Left cardiac atrium (tissue), 4 donors: Measurements from ENCODE around the gene CCDC82. TPM values are rescaled to one million over a fixed set of nuclear protein-coding genes. Genes with fewer than 3 reads are reported as not detected.
"Not testable (repeated sequence)": the region's sequence is repeated elsewhere in the genome, so short reads cannot be mapped to it uniquely, and the experiment has no call there.

Experiments
- ATAC-seq, 2 donors: fragments of 200-7000 bp; cut with Tn5 transposase; one replicate each; pipeline ENCODE4 v1.9.1; 2020; ENCODE audit warnings: mild to moderate bottlenecking in 2 of 2, moderate library complexity in 2 of 2
- DNase-seq: peaks from one replicate; pipeline ENCODE4 v3.0.0-alpha.2; 2020
- intact Hi-C, 2 donors: fragments of 100-400 bp; cut with DNase I; formaldehyde crosslinking; loops; one replicate each; pipeline versions ENCODE4 v1.14.1 to v1.15.1; 2022 to 2023
- long read RNA-seq: library from polyadenylated mRNA; unstranded; transcript quantifications from one replicate; pipeline ENCODE4 v2.0.0, GENCODE V29; 2021
- total RNA-seq, 2 donors: library from RNA; stranded (reverse); fragmentation: NEBNext Ultra II Directional; extraction: Animal tissue kit (Norgen Biotek cat#: 25700); gene quantifications; one replicate each; pipeline ENCODE4 v1.2.1, GENCODE V29; 2021
- donor health status: DM: no; HTN: yes; CAD: no.
- donor health status: DM: no; HTN: yes; CAD: no; lungs with severe emphysema.
- donor health status: DM: yes; HTN: yes; CAD: no.
- donor health status: Dilated cardiomyopathy.

Gene CCDC82
- total RNA-seq = 10 to 100 TPM; 17.4 to 18.0 TPM
- long read RNA-seq, transcript CCDC82-218 (10 exons, 2,754 nt) = major isoform, 12 of 16 reads
- long read RNA-seq, partial matches to known transcripts = 0 of 16 reads
- long read RNA-seq, other reads (novel, unspliced or antisense) = 3 of 16 reads

DNA sequence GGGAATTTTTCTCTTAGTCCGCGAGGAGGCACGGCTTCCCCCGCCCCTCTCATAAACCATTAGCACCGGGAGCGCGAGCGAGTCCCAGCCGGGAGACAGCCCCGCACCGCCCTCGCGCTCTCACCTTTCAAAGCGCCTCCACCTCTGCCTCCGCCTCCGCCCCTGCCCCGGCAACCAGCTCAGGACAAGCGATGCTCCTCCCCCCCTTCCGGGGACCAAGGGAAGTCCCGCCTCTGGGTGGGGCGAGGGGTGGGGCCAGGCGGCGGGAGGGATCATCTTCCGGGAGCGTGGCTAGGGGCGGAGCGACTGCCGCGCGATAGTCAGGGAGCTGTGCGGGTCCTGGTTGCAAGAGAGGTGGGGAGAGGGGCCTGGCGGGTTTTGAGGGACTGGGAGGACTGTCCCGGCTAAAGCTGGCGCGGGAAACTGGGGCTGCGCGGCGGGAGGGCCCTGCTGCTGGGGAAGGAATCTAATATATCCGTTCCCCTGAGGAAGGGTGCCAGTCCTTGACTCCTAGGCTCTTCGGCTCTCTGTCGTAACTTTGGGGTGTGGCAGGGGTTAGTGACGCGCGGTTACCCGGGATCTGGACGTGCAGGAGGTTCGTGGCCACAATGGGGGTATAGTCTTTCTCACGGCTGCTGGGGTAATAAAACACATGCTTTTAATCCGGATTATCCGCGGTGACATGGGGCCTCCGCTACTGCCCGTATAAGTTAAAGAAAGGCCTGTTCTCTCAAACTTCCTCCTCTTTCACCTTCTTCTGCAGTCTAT, at the start of gene CCDC82, which contains the start of gene JRKL:
TSS of gene CCDC82 (minus strand) at position 193 of the 768 bp plus-strand sequence. CDS start 5,165 bp downstream, outside the sequence.
TSS of gene JRKL (plus strand) at position 294 of the 768 bp plus-strand sequence. CDS start 637 bp downstream, outside the sequence.
- peak; percentile 100 for ATAC-seq
- DNase-seq = peak; percentile 96
- intact Hi-C loops = loop anchor here in 1 of 2 donors (5.0 to 10.0 kb wide), 2 partner anchors 553 to 1325 kb away; partner anchors contain the start of gene SRSF8

DNA sequence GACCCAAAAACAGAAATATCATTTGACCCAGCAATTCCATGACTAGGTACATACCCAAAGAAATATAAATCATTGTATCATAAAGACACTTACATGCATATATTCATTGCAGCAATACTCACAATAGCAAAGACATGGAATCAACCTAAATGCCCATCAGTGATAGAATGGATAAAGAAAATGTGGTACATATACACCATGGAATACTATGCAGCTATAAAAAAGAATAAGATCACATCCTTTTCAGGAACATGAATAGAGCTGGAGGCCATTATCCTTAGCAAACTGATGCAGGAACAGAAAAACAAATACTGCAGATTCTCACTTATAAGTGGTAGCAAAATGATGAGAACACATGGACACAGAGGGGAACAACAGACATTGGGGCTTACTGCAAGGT, 42.9 kb upstream of the CCDC82 start:
- DNase-seq, ATAC-seq, intact Hi-C loops: not testable (repeated sequence)

DNA sequence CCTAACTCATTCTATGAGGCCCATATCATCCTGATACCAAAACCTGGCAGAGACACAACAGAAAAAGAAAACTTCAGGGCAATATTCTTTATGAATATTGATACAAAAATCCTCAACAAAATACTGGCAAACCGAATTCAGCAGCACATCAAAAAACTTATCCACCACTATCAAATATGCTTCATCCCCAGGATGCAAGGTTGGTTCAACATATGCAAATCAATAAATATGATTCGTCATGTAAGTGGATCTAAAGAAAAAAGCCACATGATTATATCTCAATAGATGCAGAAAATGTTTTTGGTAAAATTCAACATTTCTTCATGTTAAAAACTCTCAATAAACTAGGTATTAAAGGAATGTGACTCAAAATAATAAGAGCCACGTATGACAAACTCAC, 41.0 kb upstream of the CCDC82 start:
- intact Hi-C loops = no loop called here
- ATAC-seq (no peak), DNase-seq (no peak)

DNA sequence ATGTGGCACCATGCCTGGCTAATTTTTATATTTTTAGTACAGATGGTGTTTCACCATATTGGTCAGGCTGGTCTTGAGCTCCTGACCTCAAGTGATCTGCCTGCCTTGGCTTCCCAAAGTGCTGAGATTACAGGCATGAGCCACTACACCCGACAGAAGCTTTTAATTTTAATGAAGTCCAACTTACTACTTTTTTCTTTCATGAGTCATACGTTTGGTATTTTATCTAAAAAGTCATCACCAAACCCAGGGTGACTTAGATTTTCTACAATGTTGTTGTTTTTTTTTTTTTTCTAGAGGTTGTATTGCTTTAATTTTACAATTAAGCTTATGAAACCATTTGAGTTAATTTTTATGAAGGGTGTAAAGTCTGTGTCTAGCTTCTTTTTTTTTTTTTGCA, 35.0 kb upstream of the CCDC82 start:
- no peak for ATAC-seq
- intact Hi-C loops = no loop called here

DNA sequence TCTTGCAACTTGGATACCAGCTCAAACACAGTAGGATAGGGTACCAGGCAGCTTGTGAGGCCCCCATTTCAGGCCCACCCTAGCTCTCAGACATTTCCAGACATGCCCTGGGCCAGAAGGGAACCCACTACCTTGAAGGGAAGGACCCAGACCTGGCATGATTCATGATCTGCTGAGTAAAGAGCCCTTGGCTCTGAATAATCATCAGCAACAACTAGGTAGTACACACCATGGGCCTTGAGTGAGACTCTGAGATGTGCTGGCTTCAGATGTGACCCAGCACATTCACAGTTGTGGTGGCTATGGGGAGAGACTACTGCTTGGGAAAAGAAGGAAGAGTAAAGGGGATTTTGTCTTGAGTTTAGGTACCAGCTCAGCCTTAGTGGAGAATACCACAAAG, 23.7 kb upstream of the CCDC82 start:
- ATAC-seq (no peak), DNase-seq (no peak)
- intact Hi-C loops = no loop called here

More for the DNA sequence above, 35.0 kb upstream of the CCDC82 start:
- no peak for DNase-seq

DNA sequence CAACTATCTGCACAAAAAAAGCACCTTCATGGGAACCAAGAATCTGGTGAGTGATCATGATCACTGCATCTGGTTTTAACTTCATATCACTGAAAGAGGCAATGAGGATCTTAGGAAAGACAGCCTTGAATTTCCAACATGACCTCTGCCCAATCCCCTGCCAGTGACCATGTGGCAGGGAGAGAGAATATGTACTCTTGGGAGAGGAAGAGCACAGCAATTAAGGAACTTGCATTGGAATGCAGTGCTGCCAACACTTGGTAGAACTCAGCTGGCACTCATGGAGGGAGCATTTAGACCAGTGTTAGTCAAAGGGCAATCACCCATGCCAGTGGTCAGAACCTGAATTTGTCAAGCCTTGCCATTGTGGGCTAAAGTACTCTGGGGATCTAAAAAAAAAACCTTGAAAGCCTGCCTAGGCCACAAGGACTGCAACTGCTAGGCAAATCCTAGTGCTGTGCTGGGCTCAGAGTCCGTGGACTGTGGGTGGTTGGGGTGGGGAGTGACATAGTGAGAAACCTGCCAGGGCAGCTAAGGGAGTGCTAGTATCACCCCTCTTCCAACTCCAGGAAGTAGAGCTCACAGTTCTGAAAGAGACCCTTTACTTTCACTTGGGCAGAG, 23.2 kb upstream of the CCDC82 start:
- DNase-seq (no peak), ATAC-seq (peak in 1 of 2 donors; percentile 44)
- intact Hi-C loops = no loop called here

DNA sequence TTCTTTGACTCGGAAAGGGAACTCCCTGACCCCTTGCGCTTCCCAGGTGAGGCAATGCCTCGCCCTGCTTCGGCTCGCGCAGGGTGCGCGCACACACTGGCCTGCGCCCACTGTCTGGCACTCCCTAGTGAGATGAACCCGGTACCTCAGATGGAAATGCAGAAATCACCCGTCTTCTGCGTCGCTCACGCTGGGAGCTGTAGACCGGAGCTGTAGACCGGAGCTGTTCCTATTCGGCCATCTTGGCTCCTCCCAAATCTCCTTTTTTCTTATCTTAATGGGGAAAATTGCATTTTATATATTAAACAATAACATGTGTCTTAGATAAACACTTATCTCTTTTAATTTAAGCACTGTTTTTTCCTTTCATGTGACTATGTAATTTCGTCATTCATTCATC, 21.7 kb upstream of the CCDC82 start:
- DNase-seq, intact Hi-C loops: not testable (repeated sequence)

DNA sequence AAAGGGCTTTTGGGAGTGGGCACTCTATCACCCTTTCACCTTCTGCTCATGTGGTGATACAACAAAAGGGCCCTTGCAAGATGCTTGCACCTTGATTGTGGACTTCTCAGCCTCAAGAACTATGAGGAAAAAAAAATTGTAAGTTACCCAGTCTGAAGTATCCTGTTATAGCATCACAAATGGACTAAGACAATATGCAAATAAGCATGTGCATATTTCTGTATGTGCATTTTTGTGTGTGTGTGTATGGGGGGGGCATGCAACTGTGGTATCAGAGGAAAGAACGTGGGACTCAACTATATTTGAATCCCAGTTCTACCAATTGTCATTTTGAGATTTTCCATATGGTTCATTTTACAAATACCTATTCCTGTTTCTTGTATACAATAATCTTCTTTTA, 11.0 kb upstream of the CCDC82 start:
- intact Hi-C loops = no loop called here
- ATAC-seq (no peak), DNase-seq (no peak)

More for the DNA sequence above, 21.7 kb upstream of the CCDC82 start:
- ATAC-seq = not testable (repeated sequence)

DNA sequence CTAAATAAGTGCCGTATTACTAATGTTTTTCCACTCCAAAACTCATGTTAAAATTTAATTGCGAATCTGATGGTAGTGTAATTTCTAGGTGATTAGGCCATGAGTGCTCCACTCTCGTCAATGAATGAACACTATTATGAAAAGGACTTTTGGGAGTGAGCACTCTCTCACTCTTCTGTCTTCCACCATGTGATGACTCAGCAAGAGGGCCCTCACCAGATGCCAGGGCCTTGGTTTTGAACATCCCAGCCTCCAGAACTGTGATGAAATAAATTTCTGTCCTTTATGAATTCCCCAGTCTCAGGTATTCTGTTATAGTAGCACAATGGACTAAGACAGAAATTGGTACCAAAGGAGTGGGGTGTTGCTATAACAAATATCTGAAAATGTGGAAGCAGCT, 8.2 kb upstream of the CCDC82 start:
- intact Hi-C loops = loop anchor here in 1 of 2 donors (10.0 kb wide), 1 partner anchor 1333 kb away; the partner anchor contains the start of gene SRSF8
- no peak for ATAC-seq
- DNase-seq = no peak

DNA sequence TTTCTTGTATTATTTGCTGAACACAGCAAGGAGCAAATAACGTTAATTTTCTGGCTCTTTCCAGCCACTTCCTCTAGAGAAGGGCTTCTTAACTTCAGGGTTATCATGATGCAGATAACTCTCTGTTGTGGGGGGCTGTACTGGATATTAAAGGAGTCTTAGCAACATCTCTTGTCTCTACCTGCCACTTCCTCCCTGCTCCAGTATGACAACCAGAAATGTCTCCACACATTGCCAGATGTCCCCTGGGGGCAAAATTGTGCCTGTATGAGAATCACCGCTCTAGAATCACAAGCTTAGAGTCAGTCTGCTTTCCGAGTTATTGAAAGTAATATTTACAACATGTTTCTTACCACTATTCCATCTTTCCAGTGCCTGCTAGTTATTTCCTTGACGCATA, 6.9 kb upstream of the CCDC82 start:
- no peak for ATAC-seq
- intact Hi-C loops = loop anchor here in 1 of 2 donors (10.0 kb wide), 1 partner anchor 1332 kb away; the partner anchor contains the start of gene SRSF8

DNA sequence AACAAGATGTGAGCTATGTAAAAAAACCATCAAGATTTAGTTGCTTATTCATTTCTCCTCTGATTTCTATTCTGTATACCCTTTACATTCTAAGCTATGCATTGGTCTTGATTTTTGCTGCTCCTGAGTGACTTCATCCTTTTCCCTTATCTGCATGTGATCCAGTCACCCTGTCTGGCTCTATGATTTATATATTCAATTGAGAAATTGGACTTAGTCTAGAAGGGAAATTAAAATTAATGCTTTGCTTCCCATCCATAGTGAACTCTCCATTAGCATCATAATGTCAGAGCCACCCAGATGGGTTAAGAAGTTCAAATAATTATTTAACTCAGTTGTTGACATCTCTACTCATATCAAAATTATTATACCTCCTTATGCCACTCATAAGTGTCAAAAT, 5.1 kb upstream of the CCDC82 start:
- intact Hi-C loops = loop anchor here in 1 of 2 donors (5.0 to 10.0 kb wide), 2 partner anchors 557 to 1330 kb away; partner anchors contain the start of gene SRSF8
- DNase-seq = no peak
- no peak for ATAC-seq

More for the DNA sequence above, 6.9 kb upstream of the CCDC82 start:
- no peak for DNase-seq

DNA sequence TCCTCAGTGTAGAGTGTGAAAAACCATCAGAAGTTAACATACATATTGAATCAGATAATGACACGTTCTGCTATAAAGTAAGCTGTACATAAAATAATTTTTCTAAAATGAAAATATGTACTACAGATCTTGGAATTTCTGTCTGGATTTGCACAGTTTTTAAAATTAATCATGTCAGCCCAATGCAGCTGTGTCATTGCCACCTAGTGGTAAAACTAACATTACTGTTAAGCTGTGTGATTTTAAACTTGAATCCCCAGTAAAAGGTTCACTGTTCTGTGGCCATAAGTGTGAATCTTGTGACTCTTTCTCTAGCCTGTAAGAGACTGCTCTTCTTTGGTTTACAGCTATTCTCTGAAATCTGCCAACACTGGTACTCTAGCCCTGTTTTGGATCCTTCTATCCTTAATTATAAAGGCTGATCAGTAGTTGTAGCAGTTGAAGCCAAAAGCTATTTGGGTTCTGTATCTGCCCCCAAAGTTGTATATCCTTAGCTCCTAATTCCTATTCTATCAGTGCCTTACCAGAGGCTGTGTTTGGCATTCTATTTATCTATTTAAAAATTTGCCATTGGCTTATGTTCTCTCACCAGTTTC, 4.1 kb upstream of the CCDC82 start:
- ATAC-seq (no peak), DNase-seq (no peak)
- intact Hi-C loops = loop anchor here in 1 of 2 donors (5.0 to 10.0 kb wide), 2 partner anchors 557 to 1329 kb away; partner anchors contain the start of gene SRSF8

DNA sequence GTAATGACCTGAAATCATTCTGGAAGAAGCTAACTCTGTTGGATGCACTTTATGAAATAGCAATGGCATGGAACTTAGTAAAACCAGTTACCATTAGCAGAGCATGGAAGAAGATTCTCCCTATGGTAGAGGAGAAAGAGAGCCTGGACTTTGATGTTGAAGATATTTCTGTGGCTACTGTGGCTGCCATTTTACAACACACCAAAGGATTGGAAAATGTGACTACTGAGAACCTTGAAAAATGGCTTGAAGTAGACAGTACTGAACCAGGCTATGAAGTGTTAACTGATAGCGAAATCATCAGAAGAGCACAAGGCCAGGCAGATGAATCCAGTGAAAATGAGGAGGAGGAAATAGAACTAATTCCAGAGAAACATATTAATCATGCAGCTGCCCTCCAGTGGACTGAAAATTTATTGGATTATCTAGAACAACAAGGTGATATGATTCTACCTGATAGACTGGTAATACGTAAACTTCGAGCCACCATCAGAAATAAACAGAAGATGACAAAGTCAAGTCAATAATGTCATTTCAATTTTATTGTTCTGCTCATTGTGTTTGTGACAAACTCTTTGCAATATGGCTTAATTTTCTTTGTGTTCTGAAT, 2.1 kb upstream of the CCDC82 start:
- no peak for DNase-seq
- ATAC-seq = no peak
- intact Hi-C loops = loop anchor here in 1 of 2 donors (5.0 to 10.0 kb wide), 2 partner anchors 555 to 1327 kb away; partner anchors contain the start of gene SRSF8

DNA sequence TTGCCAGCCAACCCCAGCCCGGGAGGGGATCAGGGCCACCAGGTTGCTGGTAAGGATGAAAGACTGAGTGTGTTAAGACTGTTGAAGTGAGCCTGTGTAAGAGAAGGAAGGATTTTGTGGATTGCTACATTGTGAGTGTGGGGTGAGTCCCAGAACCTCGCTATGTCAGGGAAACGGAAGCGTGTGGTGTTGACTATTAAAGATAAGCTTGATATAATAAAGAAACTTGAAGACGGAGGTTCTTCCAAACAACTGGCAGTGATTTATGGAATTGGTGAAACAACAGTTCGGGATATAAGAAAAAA, 728 bp upstream of the CCDC82 start:
- peak; percentile 10 to 14 for ATAC-seq
- peak; percentile 18 for DNase-seq
- intact Hi-C loops = loop anchor here in 1 of 2 donors (5.0 to 10.0 kb wide), 2 partner anchors 553 to 1326 kb away; partner anchors contain the start of gene SRSF8

DNA sequence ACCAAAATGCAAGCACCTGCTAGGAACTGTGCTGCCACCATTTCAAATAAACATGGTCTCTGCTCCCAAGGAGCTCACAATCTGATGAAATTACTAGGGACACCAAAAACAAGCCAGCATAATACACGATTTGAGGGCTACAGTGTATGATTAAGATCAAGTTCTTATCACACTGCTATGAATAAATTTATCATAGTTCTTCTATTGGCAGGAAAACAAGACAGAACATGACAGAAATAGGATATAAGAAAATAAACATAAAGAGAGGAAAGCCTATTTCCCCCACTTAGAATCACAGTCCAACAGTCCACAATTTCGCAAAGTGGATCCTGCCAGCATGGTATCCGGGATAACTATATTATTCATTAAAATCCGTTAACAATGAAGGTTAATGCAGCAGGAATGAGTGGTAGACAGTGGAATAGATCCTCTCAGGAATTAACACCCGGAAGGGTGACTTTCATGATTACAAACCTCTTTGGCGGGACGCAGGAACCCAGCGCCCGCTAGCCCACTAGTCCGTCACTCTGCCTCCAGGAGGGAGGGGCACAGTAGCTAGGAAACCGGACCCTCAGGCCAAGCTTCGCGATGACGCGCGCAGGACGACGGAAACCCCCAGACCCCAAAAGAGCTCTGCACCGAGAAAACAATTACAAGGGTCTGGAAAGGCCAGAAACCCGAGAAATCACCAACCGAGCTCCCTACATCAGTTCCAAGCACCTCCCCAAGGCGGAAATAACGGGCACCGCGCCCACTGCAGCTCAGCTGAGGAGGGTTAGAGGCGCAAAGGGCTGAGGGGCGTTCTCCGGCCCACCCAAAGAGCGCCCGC, 607 bp downstream of the CCDC82 start:
- ATAC-seq = peak; percentile 50 to 65
- DNase-seq = no peak
- intact Hi-C loops = no loop called here

DNA sequence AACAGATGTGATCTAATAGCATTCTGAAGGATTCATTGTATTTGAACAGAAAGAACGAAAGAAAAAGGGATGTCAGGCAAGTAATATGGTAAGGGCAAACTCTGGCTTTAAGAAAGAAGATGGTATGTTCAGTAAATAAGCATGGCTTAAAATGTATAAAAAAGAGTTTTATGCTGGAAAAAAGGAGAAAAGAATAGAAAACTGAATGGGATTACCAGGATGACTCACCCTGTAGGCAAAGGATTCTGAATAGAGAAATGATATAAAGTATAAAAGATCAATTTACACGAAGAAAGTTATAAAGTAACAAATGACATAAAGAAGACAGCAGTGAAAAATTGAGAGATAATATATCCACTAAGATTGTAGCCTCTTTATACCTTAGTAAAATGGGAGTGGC, 4.5 kb downstream of the CCDC82 start:
- intact Hi-C loops = no loop called here
- no peak for ATAC-seq

DNA sequence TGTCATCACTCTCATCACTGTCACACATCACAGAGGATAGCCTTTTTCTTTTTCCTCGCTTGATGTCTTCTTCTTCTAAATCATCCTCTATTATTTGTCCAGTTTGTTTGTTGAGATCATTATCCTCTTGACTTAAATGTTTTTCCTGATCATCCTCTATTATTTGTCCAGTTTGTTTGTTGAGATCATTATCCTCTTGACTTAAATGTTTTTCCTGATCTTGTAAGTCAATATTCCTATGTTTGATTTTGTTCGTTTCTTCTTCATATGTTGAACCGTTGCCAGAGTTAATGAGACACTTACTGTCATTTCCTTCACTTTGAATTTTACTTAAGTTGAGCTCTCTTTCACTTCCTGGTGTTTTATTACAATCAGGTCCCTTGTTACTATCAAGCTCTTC, 5.6 kb downstream of the CCDC82 start:
- no peak for DNase-seq
- no peak for ATAC-seq
- intact Hi-C loops = no loop called here

More for the DNA sequence above, 4.5 kb downstream of the CCDC82 start:
- DNase-seq = no peak

DNA sequence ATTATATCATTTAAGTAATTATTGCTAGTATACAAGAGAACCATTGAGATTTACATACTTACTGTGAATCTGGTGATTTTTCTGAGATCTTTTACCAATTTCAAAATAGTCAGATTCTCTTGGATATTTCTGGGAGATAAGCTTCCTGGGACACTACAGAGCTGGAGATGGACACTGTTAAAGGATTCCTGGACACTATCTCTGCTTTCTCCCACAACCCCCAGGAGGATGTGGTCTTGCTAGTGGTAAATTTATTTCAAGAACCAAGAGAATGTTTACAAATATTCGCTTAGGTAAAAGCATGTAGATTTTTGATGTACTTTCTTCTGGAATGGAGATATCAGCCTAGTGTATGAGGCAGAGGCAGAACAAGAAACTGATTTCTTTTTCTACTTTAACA, 12.9 kb downstream of the CCDC82 start:
- intact Hi-C loops = no loop called here
- no peak for ATAC-seq
- no peak for DNase-seq
